Measurements from ENCODE around the gene SBNO2. TPM values are rescaled to one million over a fixed set of nuclear protein-coding genes. Genes with fewer than 3 reads are reported as not detected.
A peak's percentile ranks its signal among the peaks of the same experiment; 100 is the strongest.

Gene SBNO2
- total RNA-seq, 2 donors from 2014 or later = 14.7 to 17.7 TPM

GRCh38 chr19:1107661-1108261 is 66.3 kb downstream of the SBNO2 start:
- Histone ChIP-seq H3K36me3 (peaks cover 54% of the 10 kb centered on the region), H3K4me3 (no peak overlapping the region), H3K9me3 (no peaks in the 10 kb centered on the region), H3K4me1 (peaks cover 0 to 42% of the 10 kb centered on the region in 2 donors), H3K27ac (no peak overlapping the region), H3K27me3 (no peaks in the 10 kb centered on the region)
- no peak for DNase-seq (ENCODE audit: low spot score)
- TF ChIP-seq CTCF (IDR thresholded peaks at IDR 0.05) = no peak

- DNase-seq (ENCODE audit: low spot score) = no peak
- Histone ChIP-seq H3K4me3 (no peak overlapping the region), H3K9me3 (no peaks in the 10 kb centered on the region), H3K4me1 (peaks cover 0 to 42% of the 10 kb centered on the region in 2 donors), H3K27ac (no peak overlapping the region), H3K36me3 (peaks cover 51% of the 10 kb centered on the region), H3K27me3 (no peaks in the 10 kb centered on the region)
- no peak for TF ChIP-seq CTCF (IDR thresholded peaks at IDR 0.05)
Observed at GRCh38 chr19:1106841-1107660, 67.0 kb downstream of the SBNO2 start.

- TF ChIP-seq CTCF (IDR thresholded peaks at IDR 0.05) = no peak
- no peak for DNase-seq (ENCODE audit: low spot score)
- Histone ChIP-seq H3K4me3 (peak overlapping the region in 1 of 2 donors; percentile 75), H3K27ac (peak overlapping the region in 1 of 2 donors; percentile 98), H3K4me1 (peaks cover 0 to 47% of the 10 kb centered on the region in 2 donors), H3K27me3 (no peaks in the 10 kb centered on the region), H3K36me3 (peaks cover 46% of the 10 kb centered on the region), H3K9me3 (no peaks in the 10 kb centered on the region)
Observed at GRCh38 chr19:1105873-1106840, 67.9 kb downstream of the SBNO2 start.

GRCh38 chr19:1105008-1105872 is 68.8 kb downstream of the SBNO2 start:
- no peak for TF ChIP-seq CTCF (IDR thresholded peaks at IDR 0.05)

More at GRCh38 chr19:1105008-1105872, 68.8 kb downstream of the SBNO2 start:
- no peaks in the 10 kb centered on the region for H3K27me3 ChIP-seq
- H3K36me3 ChIP-seq = peaks cover 37% of the 10 kb centered on the region
- H3K27ac ChIP-seq = peak overlapping the region; percentile 98 to 99
- peak overlapping the region; percentile 57 to 75 for H3K4me3 ChIP-seq
- no peak for DNase-seq (ENCODE audit: low spot score)
- peaks cover 0 to 56% of the 10 kb centered on the region in 2 donors for H3K4me1 ChIP-seq
- no peaks in the 10 kb centered on the region for H3K9me3 ChIP-seq
